ENCODE data around the gene AKR1C2.

DNA sequence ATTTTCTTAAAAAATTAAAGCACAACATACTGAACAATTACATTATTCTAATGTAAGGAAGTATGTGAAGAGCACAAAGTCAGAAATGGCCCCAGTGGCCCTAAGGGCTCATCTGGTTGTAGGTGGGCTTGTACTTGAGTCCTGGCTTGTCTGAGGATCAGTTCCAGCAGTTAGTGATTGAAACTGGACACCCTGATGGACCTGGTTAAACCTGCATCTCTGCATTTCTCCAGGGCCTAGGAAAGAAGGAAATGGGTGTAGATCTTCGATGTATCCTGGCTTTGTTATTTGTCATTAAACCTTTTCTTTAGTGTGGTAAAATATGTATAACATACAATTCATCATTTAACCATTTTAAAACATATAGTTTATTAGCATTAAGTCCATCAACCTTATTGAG lies 9.7 kb upstream of the AKR1C2 start:
- TF ChIP-seq EP300 (IDR thresholded peaks at IDR 0.05), result no peak
- TF ChIP-seq MAZ (IDR thresholded peaks at IDR 0.05; ENCODE audit: borderline replicate concordance, low read depth, low read length), result no peak

All from A549 (cell line).